ENCODE measurements around the gene GRK2.

DNA sequence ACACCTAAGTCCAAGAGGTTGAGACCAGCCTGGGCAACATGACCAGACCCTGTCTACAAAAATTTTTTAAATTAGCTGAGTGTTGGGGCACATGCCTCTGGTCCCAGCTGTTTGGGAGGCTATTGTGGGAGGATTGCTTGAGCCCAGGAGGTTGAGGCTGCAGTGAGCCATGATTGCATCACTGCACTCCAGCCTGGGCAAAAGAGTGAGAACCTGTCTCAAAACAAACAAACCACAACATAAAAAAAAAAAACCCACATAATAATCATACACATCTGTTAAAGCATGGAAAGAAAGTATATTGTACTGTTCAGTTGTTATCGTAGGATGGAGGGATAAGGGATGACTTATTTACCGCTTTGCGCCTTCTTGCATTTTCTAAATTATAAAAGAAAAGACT is 35.9 kb upstream of the GRK2 start:
- TF ChIP-seq POLR2A (IDR thresholded peaks at IDR 0.05; ENCODE audit: low read depth, low read length) (no peak), POLR2AphosphoS5 (IDR thresholded peaks at IDR 0.05; ENCODE audit: low read depth, low read length) (no peak), TAF1 (IDR thresholded peaks at IDR 0.05; ENCODE audit: borderline replicate concordance, low read depth, low read length) (no peak)

Measured in GM12892 (cell line).